SW480 (cell line): ENCODE data around the gene GSN.

Experiments used
- DNase-seq: peaks from one replicate; pipeline ENCODE4 v3.0.0-alpha.2; 2016; ENCODE audit warnings: low spot score

The GSN gene

DNA sequence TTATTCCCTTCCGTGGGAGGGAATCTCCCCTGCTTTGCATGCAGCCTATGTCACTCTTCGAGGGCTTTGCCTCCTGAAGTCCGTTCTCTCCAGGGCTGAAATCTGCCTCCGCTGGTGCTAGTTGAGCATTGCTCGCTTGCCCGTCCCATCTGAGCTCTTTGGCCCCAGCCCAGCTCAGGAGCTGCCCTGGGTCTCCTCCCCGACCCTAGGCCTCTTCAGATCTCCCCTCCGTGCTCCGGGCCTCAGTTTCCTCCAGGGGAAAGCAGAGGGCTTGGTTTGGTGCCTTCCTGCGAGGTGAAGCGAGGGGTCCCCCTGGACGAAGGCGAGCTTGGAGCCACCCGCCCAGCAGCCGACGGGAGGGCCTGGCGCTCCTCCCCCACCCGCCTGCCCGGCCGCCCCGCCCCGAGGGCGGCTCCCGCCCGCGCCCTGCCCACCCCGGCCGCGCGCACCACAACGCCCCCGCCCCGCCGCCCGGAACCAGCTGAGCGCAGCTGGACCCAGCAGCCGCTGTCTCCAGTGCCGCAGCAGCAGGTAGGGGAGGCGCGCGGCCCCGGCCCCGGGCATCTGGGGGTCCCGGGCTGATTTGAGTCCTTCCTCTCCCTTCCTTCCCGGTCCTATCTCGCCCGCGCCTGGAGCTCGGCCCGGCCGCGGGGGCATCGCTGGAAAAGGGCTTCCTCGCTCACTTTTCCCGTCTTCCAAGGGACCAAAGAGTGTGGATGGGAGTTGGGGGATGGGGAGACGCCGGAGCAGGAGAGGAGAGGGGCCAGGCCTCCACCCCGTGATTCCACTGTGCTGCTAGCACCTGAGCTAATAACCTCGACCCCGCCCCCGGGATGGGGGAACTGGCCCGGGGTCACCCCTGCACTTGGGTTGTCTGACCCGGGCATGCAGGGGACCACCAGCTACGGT, at the start of gene GSN:
Gene GSN, plus strand, starts transcription at position 474 of the 909 bp plus-strand sequence. CDS start 33,810 bp downstream, outside the sequence.
- peak; percentile 49 for DNase-seq

DNA sequence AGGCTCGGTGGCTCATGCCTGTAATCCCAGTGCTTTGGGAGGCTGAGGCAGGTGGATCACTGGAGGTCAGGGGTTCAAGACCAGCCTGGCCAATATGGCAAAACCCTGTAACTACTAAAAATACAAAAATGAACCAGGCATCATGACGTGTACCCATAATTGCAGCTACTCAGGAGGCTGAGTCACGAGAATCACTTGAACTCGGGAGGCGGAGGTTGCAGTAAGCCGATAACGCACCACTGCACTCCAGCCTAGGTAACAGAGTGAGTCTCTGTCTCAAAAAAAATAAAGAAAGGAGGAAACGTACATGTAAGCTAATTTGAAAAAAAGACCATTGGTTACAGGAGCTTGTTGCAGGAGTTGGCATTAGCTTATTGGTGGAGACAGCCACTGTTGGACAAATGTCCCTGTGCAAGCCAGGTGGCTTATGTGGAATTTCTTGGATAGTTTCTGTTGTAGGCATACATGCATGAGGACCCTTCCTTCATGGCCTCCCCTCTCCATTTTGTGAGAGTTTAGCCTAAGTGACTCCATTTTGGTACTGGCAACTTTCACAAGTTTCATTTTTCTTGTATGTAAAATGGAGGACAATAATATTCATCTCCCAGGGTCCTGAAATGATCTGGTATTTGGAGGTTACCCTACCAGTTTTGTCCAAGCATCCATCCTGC, 49.5 kb upstream of the GSN start:
- DNase-seq = no peak

DNA sequence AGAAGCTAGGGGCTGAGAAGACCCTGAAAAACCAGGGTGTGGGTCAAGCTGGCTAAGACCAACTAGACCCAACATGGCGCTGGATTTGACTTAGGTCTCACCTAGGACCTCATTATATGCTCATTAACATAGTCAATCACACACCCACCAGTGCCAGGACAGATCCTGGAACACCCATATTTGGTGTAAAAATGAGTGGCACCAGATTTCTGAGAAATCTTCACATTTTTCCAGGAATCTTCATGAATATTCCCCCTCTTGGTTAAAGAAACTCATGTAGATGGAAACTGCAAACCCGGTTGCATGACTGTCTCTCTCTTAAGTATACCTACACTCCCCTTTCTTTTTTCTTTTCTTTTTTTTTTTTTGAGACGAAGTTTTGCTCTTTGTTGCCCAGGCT, 48.4 kb upstream of the GSN start:
- DNase-seq = no peak

DNA sequence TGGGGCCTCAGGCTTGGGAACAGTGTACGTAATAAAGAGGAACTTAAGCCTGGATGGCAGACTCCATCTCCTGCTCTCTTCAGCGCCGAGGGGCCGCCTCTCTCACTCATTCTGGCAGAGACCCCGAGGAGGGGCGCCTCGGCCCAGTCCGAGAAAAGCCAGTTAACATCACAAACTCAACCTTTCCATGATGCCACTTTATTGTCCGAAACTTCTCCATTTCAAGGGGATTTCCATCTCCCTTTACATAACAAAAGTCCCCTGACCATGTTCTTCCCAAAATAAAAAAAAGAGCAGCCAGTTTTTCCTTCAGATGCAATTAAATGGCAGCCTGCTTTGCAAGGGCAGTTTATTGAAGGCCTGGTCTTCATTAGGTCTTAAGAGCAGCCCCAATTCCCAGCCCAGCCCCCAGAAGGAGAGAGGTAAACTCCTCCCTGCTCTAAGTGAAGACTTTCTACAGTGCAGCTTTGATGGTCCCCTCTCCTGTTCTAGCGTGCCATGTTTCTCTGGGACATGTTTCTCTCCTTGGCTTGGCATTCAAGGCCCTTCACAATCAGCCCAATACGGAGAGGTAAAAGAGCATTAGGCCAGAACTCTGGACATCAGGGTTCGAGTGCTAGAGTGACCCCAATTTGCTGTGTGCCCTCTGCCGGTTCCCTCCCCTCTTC, 46.8 kb upstream of the GSN start:
- no peak for DNase-seq

DNA sequence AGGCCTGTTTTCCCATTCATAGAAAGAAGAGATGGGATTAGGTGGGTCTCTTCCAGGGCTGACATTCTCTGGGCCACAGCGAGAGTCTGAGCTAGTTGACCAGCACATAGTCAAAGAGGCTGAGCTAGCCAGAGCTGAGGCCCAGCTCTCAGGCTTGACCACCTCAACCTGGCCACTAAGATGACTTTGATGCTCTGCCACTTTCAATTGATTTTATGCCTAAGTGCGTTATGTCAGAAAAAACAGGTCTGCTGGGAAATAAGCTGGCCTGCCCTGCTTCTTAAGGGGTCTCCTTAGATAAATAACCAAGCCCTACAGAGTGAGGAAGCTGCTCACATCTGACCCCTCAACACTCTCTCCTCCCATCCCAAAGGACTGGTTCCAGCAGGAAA, 46.3 kb upstream of the GSN start:
- DNase-seq = no peak

DNA sequence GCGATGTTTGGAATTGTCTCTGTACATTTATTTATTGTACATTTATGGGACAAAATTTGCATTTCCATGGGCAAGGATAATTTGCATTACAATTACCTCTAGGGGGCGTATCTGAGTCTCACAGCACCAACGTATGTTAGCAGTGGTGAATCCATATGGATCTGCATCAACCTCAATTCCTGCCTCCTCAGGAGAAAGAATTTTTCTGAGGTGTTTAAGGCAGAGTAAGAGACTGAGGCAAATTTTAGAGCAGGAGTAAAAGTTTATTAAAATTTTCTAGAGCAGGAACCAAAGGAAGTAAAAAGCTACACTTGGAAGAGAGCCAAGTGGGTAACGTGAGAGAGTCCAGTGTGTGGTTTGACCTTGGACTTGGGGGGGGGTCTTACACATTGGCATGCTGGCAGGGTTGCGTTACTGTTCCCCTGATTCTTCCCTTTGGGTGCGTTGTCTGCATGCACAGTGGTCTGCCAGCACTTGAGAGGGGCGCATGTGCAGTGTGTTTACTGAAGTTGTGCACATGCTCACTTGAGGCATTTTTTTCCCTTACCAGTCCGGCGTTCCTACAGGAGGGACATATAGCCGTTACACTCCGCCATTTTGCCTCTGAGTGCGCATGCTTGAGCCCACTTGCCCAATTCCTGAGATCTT, 45.3 kb upstream of the GSN start:
- peak; percentile 43 for DNase-seq

DNA sequence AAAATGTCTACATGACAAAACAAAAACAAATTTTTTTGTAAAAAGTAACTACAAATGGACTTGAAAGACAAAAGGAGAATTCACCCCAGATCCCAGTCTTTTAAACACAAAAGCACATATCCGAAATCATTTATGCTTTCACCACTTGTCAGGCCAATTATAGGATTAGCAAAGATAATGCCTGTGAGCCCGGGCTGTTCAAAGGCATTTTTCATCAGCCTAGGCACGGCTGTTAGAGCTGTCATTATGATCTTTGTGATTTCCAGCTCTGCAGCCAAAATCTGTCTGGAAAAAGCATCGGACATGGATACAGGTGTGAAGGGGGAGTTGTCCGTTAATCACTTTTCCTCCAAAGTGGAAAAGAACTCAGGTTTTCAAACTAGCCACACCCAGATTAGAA, 42.7 kb upstream of the GSN start:
- no peak for DNase-seq

DNA sequence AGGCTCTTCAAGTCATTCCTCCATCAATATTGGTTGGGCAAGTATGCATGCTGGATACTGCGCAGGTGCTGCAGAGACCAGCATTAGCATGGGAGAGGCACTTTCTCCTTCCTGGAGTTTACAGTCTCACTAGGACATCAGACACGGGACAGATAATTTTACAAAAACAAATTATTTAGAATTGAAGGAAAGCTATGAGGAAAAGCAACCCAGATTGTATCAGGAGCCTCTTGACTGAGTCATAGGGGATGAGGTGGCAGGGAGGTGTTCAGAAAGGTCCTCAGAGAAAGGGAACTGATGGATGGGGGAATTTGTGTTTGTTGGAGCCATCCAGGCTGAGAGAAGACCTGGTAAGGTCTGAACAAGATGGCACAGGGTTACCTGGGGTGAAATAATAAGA, 41.8 kb upstream of the GSN start:
- no peak for DNase-seq

DNA sequence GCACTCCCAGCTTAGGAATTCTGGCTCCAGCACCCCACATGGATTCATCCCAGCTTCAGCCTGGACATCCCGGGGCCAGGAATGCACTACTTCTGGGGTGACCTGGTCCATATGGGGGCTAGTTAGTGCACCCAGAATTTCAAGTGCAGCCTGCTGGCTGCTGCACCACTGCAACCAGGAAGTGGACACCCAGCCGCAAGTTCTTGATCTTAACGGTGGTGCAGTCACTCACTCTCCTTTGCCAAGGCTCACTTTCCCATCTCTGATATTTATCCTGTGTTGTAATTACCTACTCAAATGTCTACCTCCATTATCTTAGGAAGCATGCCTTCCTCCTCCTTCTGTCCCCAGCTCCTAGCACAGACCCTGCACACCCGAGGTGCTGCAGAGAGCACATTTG, 40.1 kb upstream of the GSN start:
- DNase-seq = no peak

DNA sequence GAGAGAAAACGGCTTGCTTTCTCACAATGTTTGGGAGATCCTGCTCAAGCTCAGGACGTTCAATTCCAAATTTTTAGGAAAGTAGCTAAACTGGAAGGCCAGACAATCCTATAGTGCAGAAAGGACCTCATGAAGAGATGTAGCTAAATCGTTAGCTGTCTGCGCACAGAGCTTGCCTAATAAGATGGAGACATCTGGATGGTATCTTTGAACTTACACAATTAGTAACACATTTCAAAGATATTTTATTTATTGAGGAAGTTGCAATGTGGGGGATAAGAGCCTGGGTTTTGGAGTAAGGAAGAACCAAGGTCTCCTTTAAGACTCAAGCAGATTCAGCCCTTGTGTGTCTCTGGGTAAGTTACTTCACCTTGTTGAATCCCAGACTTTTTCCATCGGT, 37.7 kb upstream of the GSN start:
- DNase-seq = no peak

DNA sequence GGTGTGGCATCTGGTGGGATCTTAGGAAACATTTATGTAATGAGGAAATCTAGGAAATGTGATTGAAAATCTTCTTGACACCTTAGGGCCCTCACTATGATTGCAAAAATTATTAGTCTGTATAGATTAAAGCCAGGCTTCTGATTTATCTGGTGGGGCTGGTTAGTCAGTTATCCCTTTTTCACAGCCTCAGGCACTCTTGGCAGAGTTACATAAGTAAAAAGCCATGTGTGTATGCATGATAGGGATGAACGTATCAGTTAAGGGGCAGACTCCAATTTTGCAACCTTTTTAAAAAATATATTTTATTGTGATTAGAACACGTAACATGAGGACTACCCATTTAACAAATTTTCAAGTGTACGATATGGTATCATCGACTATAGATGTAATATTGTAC, 35.7 kb upstream of the GSN start:
- DNase-seq = no peak

DNA sequence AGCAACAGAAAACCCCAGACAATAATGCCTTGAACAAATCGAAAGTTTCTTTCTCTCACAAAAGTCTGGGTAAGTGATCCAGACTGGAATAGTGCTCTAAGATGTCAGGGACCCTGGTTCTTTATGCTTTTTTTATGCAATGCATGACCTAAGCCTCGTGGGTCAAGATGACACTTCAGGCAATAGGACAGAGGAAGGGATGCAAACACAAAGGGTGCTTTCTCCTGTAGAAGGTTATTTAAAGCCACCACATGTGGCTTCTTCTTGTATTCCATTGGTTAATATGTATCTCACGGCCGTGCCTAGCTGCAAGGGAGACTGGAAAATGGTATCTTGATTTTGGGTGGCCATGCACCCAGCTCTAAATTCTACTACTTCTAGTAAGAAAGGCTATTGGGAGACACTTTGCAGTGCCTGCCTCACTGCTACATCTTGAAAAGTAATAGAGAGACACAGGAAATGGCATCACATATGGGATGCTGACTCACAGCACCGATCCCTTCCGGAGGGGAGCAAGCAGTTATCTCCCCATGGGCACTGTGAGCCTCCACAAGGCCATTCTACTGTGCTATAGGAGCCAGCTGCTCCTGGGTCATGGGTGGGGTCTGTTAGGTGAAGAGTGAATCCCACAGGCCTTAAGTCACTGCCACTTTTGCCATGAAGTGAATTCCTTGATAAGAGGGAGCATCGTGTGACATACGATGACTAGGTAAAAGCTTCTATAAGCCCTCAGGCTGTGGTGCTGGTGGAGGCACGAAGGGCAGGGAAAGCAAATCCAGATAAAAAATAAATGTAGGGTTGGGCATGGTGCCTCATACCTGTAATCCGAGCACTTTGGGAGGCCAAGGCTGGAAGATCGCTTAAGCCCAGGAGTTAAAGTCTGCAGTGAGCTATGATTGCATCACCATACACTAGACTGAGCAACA, 33.8 kb upstream of the GSN start:
- DNase-seq = no peak

DNA sequence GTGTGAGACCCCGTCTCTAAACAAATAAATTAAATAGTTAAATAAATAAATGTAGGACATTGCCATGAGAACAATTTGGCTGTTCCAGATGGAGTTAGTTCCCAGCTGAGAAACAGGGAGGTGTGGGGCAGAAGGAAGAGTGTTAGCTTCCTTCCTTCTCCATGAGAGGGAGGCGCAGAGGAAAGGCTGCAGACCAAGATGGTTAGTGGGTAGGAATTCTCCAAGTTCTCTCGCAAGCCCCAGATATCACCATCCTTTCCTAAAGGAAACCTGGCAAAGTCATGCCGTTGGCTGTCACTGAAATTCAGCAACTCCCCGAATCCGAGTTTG, 33.2 kb upstream of the GSN start:
- DNase-seq = no peak

DNA sequence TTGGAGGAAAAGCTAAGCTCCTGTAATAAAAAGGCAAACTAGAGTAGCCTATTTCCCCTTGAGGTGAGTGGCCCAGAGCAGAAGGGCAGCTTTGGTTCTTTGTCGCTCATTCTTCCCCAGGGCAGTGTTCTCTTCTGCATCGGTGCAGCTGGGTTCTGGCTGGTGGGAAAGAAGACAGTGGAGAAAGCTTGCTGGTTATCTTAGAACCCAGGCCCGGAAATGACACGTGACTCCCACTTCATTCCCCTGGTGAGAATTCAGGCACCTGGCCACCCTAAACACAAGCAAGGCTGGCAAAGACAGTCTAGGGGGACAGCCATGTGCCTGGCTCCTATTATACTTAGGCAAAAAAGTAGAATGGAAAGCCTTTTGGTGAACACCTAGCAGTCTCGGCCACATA, 32.5 kb upstream of the GSN start:
- no peak for DNase-seq

DNA sequence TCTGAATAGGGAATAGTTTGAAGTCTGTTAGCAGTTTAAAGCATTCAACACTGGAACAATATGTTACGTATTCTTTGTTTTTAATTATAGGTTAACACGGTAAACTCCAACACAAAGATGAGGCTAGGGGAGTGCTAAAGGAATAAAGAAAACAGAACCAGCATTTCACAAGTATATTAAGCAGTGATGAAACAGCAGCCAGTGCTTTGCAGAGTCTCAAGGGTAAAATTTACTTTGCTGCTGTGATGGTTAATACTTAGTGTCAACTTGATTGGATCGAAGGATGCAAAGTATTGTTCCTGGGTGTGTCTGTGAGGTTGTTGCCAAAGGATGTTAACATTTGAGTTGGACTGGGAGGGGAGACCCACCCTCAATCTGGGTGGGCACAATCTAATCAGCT, 30.0 kb upstream of the GSN start:
- DNase-seq = no peak

DNA sequence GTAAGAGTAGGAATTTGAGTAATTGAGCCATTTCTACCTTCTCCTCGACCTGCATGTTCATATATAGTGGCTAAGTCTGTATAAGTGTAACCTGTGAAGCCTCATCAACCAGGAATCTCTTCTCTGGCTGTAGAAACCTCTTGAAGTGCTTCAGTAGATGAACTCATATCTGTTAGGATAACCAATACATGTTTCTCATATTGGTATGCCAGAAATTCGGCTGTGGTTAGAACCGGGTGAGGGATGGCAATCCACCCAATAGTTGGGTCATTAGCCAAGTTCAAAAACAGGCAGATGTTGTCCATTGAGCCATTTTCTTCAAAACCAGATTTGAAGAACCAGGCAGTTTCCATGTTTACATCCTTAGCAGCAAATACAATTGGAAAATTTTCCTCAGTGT, 28.9 kb upstream of the GSN start:
- DNase-seq = no peak

DNA sequence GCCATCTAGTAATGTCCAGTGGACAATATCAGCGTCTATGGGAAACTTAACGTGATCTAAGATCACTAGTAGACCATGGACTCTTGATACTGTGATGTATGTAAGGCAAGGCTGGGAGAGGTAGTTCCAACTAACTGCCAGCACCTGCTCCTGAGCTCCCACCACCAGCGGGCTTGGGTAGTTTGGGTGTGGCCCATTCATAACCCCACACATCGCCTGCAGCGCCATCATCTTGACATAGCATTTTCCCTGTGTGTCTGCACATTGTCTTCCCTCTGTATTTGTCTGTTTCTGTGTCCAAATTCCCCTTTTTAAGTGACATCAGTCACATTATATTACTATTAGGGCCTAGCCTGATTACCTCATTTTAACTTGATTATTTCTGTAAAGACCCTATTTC, 28.1 kb upstream of the GSN start:
- DNase-seq = no peak

DNA sequence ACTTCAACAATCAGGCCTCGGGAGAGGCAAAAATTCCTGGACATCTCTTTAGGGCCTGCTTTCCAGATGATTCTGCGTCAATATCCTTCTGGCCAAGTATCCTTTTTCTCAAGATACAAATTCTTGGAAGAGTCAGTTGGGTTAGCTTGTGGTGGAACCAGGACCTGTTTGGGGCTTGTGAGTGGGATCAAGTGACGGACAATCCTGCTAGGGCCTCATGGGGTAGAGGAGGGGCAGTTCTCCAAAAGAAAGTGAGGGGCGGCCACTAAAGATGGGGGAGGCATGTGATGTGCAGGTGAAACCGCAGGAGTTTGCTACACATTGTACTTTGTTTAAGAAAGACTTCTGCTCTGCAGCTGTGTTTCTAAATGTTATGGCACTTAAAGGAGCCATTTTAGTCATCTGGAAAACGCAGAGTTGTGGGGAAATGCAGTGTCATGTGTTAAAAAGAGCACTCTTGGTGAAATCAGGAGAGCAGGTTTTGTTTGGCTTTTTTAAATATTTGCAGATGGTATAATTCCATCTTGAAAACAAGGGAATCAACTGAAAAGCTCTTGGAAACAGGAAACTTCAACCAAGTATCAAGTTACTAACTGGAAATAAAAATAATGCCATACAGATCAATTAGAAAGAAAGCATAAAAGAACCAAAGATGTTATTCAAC, 27.4 kb upstream of the GSN start:
- DNase-seq = no peak

DNA sequence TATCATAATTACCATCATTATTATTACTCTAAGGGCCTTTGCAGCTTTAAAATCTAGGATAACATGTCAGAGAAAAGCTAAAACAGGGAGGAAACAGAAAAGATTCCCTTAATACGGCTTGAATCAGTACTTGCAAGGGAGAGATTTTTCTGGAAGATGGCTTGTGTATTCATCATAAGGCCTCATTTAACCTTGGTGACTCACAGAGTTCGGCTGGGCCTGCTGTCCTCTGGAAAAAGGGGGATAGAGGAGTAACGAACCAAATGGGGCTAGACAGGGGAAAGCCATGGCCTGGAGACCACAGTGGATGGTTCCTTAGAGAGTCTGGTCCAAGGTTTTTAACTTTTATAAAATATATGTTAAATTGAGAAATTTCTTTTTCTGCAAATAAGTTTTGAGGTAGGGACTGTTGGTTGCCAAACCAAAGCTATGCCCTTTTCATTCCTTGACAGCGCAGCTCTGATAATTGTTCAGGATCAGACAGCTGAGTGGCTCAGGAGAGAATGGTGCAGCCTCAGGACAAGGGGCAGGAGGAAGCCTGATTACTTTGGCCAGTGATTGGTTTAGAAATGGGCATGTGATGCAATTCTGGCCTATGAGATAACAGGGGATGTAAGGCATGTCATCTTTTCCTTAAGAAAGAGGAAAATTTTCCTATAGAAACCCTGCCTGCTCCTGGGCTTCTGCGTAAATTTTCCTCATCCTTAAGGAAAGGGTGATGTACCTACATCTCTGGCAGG, 25.6 kb upstream of the GSN start:
- no peak for DNase-seq

DNA sequence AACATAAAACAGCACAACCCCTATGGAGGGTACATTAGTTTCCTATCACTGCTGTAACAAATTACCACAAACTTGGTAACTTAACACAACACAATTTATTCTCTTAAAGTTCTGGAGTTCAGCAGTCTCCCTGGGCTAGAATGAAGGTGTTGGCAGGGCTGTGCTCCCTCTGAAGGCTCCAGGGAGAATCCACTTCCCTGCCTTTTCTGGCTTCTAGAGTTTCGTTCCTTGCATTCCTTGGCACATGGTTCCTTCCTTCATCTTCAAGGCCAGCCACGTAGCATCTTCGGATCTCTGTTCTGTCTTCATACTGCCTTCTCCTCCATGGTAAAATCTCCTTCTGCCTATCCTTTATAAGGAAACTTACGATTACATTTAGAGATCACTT, 25.0 kb upstream of the GSN start:
- no peak for DNase-seq
